GM12891 (cell line): ENCODE data around the gene MUC12.
"Not testable (repeated sequence)": the region's sequence is repeated elsewhere in the genome, so short reads cannot be mapped to it uniquely, and the experiment has no call there.

Experiments
- POLR2A ChIP-seq: IDR thresholded peaks from 2 replicates; pipeline ENCODE4 v1.6.1; 2011; ENCODE audit warnings: low read depth, low read length, control low read depth
- POLR2AphosphoS5 ChIP-seq: IDR thresholded peaks from 2 replicates; pipeline ENCODE4 v1.6.1; 2011; ENCODE audit warnings: low read depth, low read length, control low read depth
- POU2F2 ChIP-seq: IDR thresholded peaks from 2 replicates; pipeline ENCODE4 v1.6.1; 2011; ENCODE audit warnings: low read depth, mild to moderate bottlenecking, control low read depth, low read length, moderate library complexity

DNA sequence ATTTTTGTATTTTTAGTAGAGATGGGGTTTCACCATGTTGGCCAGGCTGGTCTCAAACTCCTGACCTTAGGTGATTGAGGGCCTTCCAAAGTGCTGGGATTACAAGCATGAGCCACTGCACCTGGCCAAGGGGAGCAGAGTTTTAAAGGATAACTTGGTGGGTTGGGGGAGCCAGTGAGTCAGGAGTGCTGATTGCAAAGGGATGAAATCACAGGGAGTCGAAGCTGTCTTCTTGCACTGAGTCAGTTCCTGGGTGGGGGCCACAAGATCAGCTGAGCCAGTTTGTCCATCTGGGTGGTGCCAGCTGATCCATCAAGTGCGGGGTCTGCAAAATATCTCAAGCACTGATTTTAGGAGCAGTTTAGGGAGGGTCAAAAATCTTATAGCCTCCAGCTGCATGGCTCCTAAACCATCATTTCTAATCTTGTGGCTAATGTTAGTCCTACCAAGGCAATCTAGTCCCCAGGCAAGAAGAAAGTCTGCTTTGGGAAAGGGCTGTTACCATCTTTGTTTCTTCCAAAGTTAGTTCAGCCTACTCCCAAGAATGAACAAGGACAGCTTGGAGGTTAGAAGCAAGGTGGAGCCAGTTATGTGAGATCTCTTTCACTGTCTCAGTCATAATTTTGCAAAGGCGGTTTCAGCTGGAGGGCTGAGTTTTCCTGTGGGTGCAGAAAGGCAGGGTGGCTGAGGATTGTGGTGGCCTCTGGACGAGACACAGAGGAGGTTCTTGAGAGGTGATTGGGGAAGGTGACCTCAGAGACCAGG, 15.8 kb downstream of the MUC12 start:
- TF ChIP-seq POU2F2, POLR2A, POLR2AphosphoS5: not testable (repeated sequence)
